ENCODE data around the gene SAMD13. TPM values are rescaled to one million over a fixed set of nuclear protein-coding genes. Genes with fewer than 3 reads are reported as not detected.

SAMD13 gene
- 0.43 and 1.0 TPM in 2 replicates for total RNA-seq

GRCh38 chr1:84301004-84301784 is at the start of gene SAMD13:
TSS of gene SAMD13 (plus strand) at chr1:84301708. CDS start at chr1:84303235, 1,527 bp downstream.

GRCh38 chr1:84398175-84399155 is 97.0 kb downstream of the SAMD13 start, which contains the start of gene DNASE2B:
TSS of gene DNASE2B (plus strand) at chr1:84398484. CDS start at chr1:84398565, 81 bp downstream.

Other genes with a start within 250 kb of the SAMD13 start
- 6.0 and 12.1 TPM in 2 replicates for gene PRKACB, start 157.4 kb upstream of the SAMD13 start, total RNA-seq
- gene DNASE2B, start 96.8 kb downstream of the SAMD13 start, total RNA-seq, result not detected in 2 replicates
- 19.7 and 27.2 TPM in 2 replicates for gene RPF1, start 177.6 kb downstream of the SAMD13 start, total RNA-seq
- gene SPATA1, start 204.7 kb downstream of the SAMD13 start, total RNA-seq, result 0.86 and 1.2 TPM in 2 replicates
- 7.9 and 10.9 TPM in 2 replicates for gene GNG5, start 204.9 kb downstream of the SAMD13 start, total RNA-seq